ENCODE measurements around the gene ANGPTL8. TPM values are rescaled to one million over a fixed set of nuclear protein-coding genes. Genes with fewer than 3 reads are reported as not detected.

Gene ANGPTL8
- total RNA-seq, 2 experiments from 2014 or later: not detected

DNA sequence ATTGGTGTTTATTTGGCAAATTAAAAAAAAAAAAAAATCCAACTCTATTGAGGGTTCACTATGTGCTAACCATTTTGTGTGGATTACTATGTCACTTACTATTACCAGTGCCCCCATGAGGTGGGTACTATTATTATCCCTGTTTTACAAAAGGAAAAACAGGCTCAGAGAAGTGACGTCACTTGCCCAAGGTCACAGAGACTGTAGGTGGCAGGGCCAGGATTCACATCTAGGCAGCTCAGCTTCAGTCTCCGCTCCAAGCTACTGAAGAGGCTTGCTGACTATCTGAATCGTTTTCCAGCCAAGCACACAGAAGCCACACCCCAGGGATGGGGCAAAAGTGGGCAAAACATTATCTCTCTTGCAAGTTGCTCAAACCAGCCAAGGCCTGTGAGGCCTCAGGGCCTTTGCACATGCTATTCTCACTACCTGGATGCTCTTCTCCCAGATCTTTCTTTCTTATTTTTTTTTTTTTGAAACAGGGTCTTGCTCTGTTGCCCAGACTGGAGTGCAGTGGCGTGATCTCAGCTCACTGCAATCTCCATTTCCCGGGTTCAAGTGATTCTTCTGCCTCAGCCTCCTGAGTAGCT lies 4.8 kb upstream of the ANGPTL8 start:
- no peak for ATAC-seq
- H3K4me3 Mint-ChIP-seq: no peak overlapping the region
- CTCF ChIA-PET: no interaction called here
- no peaks in the 10 kb centered on the region for H3K9me3 Mint-ChIP-seq (ENCODE audit: low read depth)
- no peak for DNase-seq
- peaks cover 2% of the 10 kb centered on the region for H3K4me1 Mint-ChIP-seq
- H3K27me3 Mint-ChIP-seq: no peaks in the 10 kb centered on the region
- H3K27ac Mint-ChIP-seq: no peak overlapping the region
- no peaks in the 10 kb centered on the region for H3K36me3 Mint-ChIP-seq

DNA sequence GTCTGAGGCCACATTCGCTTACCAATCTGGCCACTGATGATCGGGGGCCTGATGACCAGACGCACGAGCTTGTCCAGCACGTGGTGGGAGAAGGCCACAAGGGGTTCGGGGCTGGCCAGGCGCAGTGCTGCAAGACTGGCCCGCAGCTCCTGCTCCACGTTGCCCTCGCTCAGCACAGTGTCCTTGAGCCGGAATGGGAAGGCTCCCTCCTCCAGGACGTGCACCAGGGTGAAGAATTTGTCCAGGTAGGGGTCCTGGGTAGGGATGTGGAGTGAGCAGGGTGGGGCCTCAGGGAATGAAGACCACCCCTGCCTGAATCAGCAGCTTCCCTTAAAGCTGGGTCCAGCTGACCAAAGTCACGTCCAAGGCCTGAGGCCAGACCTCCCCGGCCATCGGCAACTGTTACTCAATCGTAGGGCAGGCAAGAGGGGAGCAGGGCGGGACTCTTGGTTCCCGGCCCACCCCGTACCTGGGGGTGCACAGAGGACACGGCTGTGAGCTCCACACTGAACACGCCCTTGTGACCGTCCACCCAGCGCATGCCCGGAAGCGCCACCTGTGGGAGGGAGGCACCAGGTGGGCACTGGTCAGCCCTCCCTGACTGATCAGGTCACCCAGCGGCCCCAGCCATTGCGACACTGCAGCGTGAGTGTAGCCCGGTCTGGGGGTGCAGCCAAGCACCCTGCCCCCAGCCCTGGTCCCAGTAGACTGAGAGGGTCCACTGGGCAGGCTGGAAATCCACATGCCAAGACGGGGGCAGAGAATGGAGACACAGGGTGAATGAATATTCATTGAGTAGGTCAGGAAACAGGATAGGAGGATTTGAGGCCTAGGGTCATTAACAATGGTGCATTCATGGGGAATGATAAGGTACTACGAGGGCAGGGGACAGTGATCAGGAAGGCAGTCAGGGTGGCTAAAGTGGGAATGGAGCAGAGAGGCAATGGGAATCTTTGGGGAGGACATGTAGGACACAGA lies 2.8 kb upstream of the ANGPTL8 start:
- ATAC-seq (no peak), DNase-seq (no peak)
- Mint-ChIP-seq H3K4me3 (no peak overlapping the region), H3K36me3 (no peaks in the 10 kb centered on the region), H3K9me3 (ENCODE audit: low read depth) (no peaks in the 10 kb centered on the region), H3K27me3 (no peaks in the 10 kb centered on the region), H3K4me1 (peaks cover 2% of the 10 kb centered on the region), H3K27ac (no peak overlapping the region)
- CTCF ChIA-PET: no interaction called here

DNA sequence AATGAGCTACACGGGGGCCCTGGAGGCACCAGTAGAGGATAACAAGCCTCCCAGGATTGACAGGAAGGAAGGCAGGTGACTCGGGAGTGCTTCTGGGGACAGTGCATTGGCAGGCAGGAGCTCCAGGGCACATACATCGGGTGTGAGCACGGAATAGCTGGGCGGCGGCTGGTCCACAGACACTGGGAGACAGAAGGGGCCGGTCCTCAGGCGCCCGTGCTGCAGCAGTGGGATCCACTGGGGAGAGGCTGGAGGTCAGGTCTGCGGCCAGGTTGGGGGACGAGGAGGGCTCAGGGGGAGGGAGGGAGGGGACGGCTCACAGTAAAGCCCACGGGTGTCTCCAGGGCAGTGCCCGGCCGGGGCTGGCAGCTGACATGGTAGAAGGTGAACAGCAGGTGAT lies 2.1 kb upstream of the ANGPTL8 start:
- CTCF ChIA-PET: no interaction called here

DNA sequence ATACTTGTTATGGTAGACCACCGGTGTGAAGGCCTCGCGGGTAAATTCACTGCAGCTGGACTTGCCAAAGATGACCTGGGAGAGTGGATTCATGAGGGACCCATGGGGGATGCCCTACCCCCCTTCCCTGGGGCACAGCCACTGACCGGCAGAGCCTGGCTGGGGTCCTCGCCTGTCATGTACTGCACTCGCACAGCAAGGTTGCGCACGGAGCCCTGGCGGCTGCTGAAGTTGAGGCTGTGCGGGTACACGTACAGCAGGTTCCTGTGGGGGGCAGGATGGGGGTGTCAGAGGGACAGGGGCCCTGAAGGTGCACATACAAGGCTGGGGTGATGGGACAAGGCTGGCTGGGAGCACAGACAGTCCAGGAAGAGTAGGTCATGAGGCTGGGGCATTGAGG lies 1.4 kb upstream of the ANGPTL8 start:
- CTCF ChIA-PET: no interaction called here
- Mint-ChIP-seq H3K27me3 (no peaks in the 10 kb centered on the region), H3K36me3 (no peaks in the 10 kb centered on the region), H3K9me3 (ENCODE audit: low read depth) (no peaks in the 10 kb centered on the region), H3K4me3 (no peak overlapping the region), H3K4me1 (peaks cover under 1% of the 10 kb centered on the region), H3K27ac (no peak overlapping the region)
- ATAC-seq (no peak), DNase-seq (no peak)

More for the DNA sequence above, 2.1 kb upstream of the ANGPTL8 start:
- ATAC-seq (no peak), DNase-seq (no peak)
- Mint-ChIP-seq H3K9me3 (ENCODE audit: low read depth) (no peaks in the 10 kb centered on the region), H3K4me1 (peaks cover 2% of the 10 kb centered on the region), H3K36me3 (no peaks in the 10 kb centered on the region), H3K4me3 (no peak overlapping the region), H3K27me3 (no peaks in the 10 kb centered on the region), H3K27ac (no peak overlapping the region)

DNA sequence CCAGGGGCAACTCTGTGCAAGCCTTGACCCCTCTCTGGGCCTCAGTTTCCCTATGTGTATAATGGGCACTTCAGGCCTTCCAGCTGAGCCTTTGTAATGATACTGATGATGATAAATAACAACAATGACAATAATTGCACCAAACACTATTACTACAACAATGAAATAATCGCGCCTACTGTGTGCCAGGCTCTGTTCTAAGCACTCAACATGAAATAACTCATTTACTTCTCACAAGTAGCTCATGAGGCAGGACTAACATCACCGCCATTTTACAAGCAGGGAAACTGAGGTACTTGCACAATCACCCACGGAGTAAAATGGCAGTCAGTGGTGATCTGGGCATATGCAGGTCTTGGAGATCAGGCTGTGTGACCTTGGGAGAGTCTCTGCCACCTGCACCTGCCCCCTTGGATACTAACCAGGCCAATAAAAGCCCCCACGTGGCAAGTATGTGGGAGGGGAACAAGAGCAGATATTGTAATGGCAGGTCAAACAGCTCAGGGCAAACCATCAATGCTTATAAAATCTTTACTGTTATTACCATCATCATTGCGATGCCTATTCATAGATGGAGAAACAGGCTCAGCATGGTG lies 540 bp upstream of the ANGPTL8 start:
- no peaks in the 10 kb centered on the region for H3K9me3 Mint-ChIP-seq (ENCODE audit: low read depth)

DNA sequence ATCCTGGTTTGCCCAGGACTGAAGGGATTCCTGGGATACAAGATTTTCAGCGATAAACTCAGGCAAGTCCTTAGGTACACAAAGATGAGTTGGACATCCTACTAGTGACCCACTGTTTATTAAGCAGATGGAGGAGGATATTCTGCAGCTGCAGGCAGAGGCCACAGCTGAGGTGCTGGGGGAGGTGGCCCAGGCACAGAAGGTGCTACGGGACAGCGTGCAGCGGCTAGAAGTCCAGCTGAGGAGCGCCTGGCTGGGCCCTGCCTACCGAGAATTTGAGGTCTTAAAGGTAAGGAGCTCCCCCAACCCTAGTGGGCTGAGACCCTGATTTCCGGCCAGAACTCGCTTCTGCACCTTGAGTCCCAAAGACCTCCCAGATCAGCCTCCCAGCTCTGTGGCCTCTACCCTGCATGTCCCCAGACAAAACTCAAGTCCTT lies 607 bp downstream of the ANGPTL8 start:
- no peak for DNase-seq
- Mint-ChIP-seq H3K27ac (no peak overlapping the region), H3K4me1 (peaks cover 2% of the 10 kb centered on the region), H3K4me3 (no peak overlapping the region), H3K36me3 (no peaks in the 10 kb centered on the region), H3K9me3 (ENCODE audit: low read depth) (no peaks in the 10 kb centered on the region), H3K27me3 (peaks cover 3% of the 10 kb centered on the region)
- no peak for ATAC-seq
- CTCF ChIA-PET: no interaction called here

More for the DNA sequence above, 540 bp upstream of the ANGPTL8 start:
- no peaks in the 10 kb centered on the region for H3K36me3 Mint-ChIP-seq
- H3K27ac Mint-ChIP-seq: no peak overlapping the region
- CTCF ChIA-PET: interaction anchor here (1.0 kb wide), 1 partner anchor 244 kb away, joined by 3 read pairs; no protein-coding TSS in a partner anchor
- DNase-seq (no peak), ATAC-seq (no peak)
- no peak overlapping the region for H3K4me3 Mint-ChIP-seq
- H3K4me1 Mint-ChIP-seq: peaks cover 2% of the 10 kb centered on the region
- peaks cover 2% of the 10 kb centered on the region for H3K27me3 Mint-ChIP-seq

DNA sequence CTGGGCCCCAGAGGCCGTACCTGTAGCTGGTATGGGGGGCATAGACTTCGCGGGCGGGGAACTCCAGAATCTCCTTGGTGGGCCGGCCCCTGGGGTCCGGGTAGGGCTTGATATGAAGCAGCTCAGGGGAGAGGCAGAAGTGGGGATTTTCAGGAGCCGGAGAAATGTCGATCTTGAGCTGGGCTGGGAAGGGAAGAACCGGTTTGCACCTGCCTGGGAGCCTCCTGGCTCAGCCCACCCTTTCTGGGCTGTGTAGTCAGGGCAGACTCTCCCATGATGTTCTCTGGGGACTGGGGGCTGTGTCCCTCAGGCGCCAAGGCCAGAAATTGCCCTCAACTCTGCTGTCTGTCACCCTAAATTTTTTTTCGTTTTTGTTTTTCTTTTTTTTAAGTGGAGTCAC lies 2.6 kb downstream of the ANGPTL8 start:
- H3K4me1 Mint-ChIP-seq: peaks cover 2% of the 10 kb centered on the region
- peaks cover 7% of the 10 kb centered on the region for H3K27me3 Mint-ChIP-seq
- H3K36me3 Mint-ChIP-seq: no peaks in the 10 kb centered on the region
- ATAC-seq (no peak), DNase-seq (no peak)
- no peak overlapping the region for H3K27ac Mint-ChIP-seq
- CTCF ChIA-PET: interaction anchor here (0.7 to 1.4 kb wide), 3 partner anchors 11 to 240 kb away, joined by 3 read pairs; no protein-coding TSS in a partner anchor
- no peak overlapping the region for H3K4me3 Mint-ChIP-seq
- H3K9me3 Mint-ChIP-seq (ENCODE audit: low read depth): no peaks in the 10 kb centered on the region

DNA sequence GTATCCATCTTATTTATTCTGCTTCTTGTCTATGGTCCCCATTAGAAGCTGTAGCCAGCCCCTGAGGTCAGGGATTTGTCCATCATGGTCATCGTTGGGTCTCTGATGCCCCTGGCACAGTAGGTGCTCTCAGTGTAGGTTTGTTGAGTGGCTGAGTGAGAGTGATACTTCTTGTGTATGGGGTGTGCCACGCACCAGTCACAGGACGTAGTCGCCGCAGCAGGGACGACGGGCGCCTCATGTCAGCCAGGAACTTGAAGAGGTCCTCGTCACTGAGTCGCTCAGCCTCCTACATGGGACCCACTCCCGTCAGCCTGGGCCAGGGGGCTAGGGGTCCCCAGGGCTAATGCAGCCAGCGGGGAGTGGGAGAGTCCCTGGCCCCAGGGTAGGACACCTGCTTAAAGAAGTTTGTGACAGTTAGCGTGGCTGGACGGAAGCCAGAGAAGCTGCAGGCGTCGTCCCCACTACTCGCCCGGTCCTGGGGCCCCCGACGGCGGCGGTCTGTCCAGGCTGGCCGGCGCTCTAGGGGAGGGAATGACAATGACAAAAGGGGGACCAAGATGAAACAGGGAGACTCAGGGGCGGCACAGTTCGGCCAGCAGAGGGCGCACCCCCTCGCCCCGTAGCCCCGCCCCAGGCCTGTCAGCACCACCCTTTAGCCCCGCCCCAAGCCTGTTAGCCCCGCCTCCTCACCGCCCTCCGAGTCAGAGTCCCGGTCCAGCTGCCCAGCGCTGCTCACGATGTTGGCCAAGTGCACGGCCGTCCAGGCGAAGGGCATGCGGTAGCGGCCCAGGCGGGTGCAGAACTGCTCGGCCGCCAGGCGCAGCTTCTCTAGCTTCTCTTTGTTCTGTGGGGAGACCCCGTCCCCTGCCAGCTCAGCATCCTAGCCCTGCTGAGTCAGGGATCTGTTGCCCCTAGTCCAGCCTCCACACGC lies 3.7 kb downstream of the ANGPTL8 start:
- ATAC-seq: peak; percentile 97
- CTCF ChIA-PET: interaction anchor here (0.9 to 1.3 kb wide), 9 partner anchors 13 to 231 kb away, joined by 3 to 4 read pairs (median 3); no protein-coding TSS in a partner anchor
- Mint-ChIP-seq H3K4me1 (peaks cover 2% of the 10 kb centered on the region), H3K27ac (no peak overlapping the region), H3K9me3 (ENCODE audit: low read depth) (no peaks in the 10 kb centered on the region), H3K4me3 (no peak overlapping the region), H3K27me3 (peaks cover 7% of the 10 kb centered on the region), H3K36me3 (no peaks in the 10 kb centered on the region)
- DNase-seq: peak; percentile 88

DNA sequence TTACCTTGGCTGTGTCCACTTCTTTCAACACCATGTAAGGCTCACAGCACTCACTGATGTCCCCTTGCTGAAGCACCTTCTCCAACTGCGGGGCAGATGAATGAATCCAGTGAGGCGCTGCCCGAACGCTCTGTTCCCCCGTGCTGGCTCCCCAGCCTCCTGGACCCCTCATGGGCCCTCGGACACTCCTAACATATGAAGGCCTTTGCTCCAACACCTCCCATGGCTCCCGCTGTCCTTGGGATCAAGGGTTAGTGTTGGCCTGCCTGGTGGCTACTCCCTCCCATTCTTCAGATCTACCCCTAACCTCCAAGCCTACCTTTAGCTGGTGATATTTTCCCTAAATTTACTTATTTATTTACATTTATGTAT lies 4.4 kb downstream of the ANGPTL8 start:
- H3K4me1 Mint-ChIP-seq: peaks cover 2% of the 10 kb centered on the region
- no peak overlapping the region for H3K27ac Mint-ChIP-seq
- H3K9me3 Mint-ChIP-seq (ENCODE audit: low read depth): no peaks in the 10 kb centered on the region
- ATAC-seq: peak; percentile 15
- H3K36me3 Mint-ChIP-seq: no peaks in the 10 kb centered on the region
- CTCF ChIA-PET: interaction anchor here (0.9 to 1.3 kb wide), 8 partner anchors 13 to 230 kb away, joined by 3 to 4 read pairs (median 3); no protein-coding TSS in a partner anchor
- no peak for DNase-seq
- H3K4me3 Mint-ChIP-seq: no peak overlapping the region
- peaks cover 7% of the 10 kb centered on the region for H3K27me3 Mint-ChIP-seq

DNA sequence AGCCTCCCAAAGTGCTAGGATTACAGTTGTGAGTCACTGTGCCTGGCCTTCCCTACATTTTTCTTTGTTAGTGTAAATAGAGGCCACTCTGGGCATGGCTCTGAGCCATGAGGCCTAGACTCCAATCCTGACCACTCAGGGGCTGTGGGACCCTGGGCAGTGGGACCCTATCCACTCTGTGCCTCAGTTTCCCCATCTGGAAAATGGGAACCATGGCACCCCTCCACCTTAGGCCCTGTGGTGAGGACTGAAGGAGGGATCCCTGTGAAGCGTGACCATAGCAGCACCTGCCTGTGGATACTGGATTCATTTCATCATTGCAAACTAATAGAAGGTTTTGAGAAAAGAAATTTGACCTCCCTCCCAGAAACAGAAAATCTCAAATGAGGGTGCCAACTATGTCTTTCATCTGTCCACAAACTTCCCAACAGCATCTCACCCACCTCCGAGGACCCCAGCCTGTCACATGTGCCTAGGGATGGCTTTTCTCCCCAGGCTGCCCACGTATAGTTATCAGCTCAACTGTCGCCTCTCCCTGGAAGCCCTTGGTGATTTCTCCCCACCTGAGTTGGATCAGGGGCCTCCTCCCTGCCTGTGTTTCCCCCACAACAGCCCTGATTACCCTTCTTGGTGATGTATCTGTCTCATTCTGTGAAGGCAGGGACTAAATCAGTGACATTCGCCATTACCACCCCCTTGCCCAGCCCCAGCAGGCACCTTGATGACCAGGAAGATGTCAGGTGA lies 5.6 kb downstream of the ANGPTL8 start:
- Mint-ChIP-seq H3K27ac (no peak overlapping the region), H3K9me3 (ENCODE audit: low read depth) (no peaks in the 10 kb centered on the region), H3K4me1 (peaks cover 2% of the 10 kb centered on the region), H3K36me3 (no peaks in the 10 kb centered on the region), H3K27me3 (peaks cover 7% of the 10 kb centered on the region), H3K4me3 (no peak overlapping the region)
- CTCF ChIA-PET: interaction anchor here (1.3 kb wide), 1 partner anchor 21 kb away, joined by 4 read pairs; no protein-coding TSS in a partner anchor
- DNase-seq (no peak), ATAC-seq (no peak)

DNA sequence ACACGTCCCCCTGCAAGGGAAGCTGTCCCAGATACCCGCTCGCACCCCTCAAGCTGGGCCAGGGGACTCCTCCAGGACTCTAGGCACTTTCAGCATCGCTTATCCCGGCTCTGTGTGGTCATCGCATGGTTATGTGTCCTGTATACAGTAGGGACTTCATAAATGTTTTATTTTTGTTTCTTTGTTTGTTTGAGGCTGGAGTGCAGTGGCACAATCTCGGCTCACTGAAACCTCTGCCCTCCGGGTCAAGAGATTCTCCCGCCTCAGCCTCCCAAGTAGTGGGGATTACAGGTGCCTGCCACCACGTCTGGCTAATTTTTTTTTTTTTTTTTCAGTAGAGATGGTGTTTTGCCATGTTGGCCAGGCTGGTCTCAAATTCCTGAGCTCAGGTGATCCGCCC lies 7.5 kb downstream of the ANGPTL8 start:
- Mint-ChIP-seq H3K9me3 (ENCODE audit: low read depth) (no peaks in the 10 kb centered on the region), H3K4me3 (no peak overlapping the region), H3K27ac (no peak overlapping the region), H3K4me1 (peaks cover 2% of the 10 kb centered on the region), H3K36me3 (no peaks in the 10 kb centered on the region), H3K27me3 (peaks cover 7% of the 10 kb centered on the region)
- ATAC-seq (no peak), DNase-seq (no peak)
- CTCF ChIA-PET: interaction anchor here (0.7 kb wide), 1 partner anchor 128 kb away, joined by 3 read pairs; no protein-coding TSS in a partner anchor

DNA sequence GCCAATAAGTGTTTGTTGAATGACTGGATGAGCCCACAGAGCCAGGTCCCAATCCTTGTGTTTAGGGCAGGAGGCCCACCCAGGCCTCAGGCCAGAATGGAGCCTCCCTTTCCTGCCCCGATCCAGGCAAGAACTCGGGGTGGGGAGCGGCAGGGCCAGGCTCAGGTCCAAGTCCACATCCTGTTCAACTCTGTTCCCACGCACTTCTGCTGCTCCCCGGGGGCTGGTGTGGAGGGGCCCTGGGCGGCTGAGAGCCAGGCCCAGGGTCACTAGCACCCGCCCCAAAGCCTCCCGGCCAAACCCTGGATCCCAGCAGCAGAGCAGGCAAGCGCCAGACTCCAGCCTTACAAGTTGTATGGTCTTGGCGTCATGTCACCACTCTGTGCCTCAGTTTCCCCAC lies 8.0 kb downstream of the ANGPTL8 start:
- H3K4me3 Mint-ChIP-seq: no peak overlapping the region
- ATAC-seq: no peak
- CTCF ChIA-PET: interaction anchor here (0.7 kb wide), 1 partner anchor 128 kb away, joined by 3 read pairs; no protein-coding TSS in a partner anchor
- no peaks in the 10 kb centered on the region for H3K36me3 Mint-ChIP-seq
- peaks cover 7% of the 10 kb centered on the region for H3K27me3 Mint-ChIP-seq
- H3K9me3 Mint-ChIP-seq (ENCODE audit: low read depth): no peaks in the 10 kb centered on the region
- H3K27ac Mint-ChIP-seq: no peak overlapping the region
- peaks cover 2% of the 10 kb centered on the region for H3K4me1 Mint-ChIP-seq
- DNase-seq: no peak
